Inferior parietal cortex (tissue), 1 donor: Measurements from ENCODE around the gene RPL18.
"Not testable (repeated sequence)": the region's sequence is repeated elsewhere in the genome, so short reads cannot be mapped to it uniquely, and the experiment has no call there.

Experiments
- DNase-seq: peaks from one replicate; pipeline ENCODE4 v3.0.0-alpha.2; 2016; ENCODE audit errors: extremely low spot score

The RPL18 gene

DNA sequence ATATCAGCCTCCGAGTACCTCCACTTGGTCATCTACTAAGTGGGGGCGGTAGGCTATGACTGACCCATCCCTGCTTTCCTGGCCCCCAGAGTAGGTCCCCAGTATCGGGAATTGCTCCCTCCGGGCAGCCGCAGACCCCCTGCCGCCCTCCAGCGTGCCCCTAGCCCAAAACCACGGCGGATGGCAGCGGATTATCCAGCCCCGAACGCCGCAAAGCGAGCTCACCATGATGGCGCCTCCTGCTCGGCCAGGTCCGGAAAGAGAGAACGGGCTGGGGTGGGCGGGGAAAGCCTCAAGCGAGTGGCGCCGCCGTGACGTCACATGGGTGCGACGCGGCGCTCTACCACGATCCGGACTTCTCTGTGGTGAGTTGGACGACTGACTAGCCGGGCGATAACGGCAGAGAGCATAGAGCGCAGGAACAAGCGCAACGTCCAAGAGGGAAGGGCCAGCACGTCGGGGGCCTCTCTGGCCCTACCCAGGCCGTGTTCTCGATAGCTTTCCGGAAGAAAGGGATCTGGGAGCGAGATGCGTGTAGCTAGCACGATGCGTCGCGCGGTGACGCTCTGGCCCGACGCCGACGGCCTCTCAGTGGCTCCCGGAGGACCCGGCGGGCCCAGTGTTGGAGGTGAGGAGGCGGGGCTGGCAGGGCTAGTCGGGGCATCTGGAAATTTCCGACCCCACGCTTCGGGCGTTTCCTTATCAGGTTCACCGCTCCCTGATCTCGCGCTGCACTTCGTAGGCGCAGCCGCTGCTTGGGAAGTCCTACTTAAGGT, at the start of gene RPL18, which contains the start of gene SPHK2:
TSS of gene RPL18 (minus strand) at position 263 of the 776 bp plus-strand sequence. CDS start at position 228, 35 bp downstream.
TSS of gene SPHK2 (plus strand) at position 591 of the 776 bp plus-strand sequence. CDS start 1,009 bp downstream, outside the sequence.
- DNase-seq: peak; percentile 98

DNA sequence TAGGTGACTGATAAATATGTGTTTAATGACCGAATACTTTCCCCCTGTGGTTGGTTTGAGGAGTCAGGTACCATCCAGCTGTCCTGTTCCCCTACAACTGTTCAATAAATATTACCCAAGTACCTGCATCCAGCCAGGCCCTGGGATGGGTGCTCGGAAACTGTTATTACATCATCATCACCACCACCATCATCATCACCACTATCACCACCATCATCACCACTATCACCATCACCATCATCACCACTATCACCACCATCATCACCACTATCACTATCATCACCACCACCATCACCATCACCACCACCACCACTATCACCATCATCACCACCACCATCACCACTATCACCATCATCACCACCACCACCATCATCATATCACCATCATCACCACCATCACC, 49.8 kb upstream of the RPL18 start:
- DNase-seq: no peak

DNA sequence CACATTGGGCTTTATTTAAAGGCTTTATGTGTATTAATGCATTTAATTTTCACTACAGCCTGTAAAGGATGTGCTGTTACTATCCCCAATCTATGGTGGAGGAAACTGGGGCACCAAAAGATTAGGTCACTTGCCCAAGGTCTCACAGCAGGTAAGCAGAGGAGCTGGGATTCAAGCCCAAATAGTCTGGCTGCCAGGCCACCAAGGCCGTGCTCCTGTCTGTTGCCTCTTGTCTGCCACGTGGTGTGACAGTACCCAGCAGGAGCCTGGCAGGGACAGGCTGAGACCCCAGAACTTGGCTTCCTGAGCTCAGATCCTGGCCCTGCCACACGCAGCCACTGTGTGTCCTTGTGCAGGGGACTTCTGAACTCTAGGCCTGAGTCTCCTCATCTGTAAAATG, 49.4 kb upstream of the RPL18 start:
- no peak for DNase-seq

GRCh38 chr19:48665786-48666185, 46.8 kb upstream of the RPL18 start:
- no peak for DNase-seq

DNA sequence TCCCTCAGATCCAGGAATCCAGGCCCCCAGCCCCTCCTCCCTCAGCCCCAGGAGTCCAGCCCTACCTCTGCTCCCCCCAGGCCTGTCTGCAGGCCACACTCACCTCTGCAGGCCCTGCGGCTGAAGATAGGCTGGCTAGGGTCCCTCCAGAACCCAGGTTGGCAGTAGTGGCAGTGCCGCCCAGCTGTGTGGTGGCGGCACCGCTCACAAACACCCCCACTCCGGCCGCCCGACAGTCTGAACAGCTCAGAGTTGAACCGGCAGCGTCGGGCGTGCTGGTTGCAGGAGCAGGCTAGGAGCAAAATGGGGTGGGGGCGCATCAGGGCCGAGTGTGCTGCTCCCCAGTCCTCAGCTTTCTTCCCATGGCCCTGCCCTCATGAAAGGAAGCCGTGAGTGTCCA, 45.5 kb upstream of the RPL18 start:
- no peak for DNase-seq

DNA sequence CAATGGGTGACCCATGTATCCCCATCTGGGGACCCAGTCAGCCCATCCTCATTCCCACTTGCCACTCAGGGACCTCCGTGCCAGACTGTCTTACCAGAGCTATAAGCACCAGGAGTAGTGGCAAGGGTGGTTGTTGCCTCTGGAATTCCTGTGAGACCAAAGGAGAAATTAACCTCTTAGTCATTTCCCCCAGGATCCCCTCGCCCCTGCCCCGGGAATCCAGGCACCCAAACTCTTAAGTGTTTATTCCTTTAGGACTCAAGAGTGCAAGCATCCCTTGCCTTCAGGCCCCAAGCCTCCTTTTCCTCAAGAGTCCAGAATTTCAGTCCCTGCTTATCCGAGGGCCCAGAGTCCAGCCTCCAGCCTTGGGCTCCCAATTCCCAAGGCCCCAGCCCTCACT, 44.7 kb upstream of the RPL18 start:
- no peak for DNase-seq

DNA sequence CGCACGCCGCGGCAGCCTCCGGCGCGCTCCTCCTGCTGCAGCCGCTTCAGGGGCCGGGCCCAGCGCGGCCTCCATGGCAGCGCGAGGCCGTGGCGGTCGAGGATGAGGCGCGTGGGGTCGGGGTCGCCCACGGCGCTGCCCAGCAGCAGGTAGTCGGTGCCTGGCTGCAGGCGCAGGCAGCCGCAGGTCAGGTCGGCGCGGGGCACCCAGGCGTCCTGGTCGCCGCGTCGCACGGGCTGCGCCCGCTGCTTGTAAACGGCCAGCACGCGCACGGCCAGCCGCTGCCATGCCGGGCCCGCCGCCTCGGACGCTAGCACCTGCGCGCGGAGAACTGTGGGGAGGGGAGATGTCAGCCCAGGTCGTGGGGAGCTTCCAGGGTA, 42.7 kb upstream of the RPL18 start:
- no peak for DNase-seq

- peak; percentile 88 for DNase-seq
Measured at GRCh38 chr19:48660852-48661710, 42.1 kb upstream of the RPL18 start.

DNA sequence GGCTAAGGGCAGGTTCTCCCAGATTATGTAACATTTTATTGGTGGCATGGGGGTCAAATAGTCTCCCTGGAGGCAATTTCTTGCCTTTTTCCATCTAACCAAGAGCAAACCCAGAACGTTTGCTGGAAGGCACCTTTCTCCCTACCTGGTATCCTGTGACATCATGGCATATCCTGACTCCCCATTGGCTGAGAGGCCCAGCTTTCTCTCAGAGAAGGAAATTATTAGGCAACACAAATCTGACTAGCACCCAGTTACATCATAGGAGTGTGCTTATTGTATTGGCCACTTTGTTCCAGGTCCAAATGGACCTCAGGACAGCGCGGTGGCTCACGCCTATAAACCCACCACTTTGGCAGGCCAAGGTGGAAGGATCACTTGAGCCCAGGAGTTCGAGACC, 40.8 kb upstream of the RPL18 start:
- no peak for DNase-seq

DNA sequence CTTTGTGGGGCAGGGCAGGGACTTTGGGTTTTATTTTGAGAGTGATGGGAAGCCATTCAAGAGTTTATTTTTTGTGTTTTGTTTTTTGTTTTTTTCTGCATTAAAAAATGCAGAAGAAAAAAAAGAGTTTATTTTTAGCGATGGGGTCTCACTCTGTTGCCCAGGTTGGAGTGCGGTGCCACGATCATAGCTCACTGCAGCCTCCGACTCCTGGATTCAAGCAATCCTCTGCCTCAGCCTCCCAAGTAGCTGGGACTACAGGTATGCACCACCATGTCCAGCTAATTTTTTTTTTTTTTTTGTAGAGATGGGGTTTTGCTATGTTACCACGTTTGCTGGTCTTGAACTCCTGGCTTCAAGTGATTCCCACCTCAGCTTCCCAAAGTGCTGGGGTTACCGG, 39.5 kb upstream of the RPL18 start:
- DNase-seq: no peak

DNA sequence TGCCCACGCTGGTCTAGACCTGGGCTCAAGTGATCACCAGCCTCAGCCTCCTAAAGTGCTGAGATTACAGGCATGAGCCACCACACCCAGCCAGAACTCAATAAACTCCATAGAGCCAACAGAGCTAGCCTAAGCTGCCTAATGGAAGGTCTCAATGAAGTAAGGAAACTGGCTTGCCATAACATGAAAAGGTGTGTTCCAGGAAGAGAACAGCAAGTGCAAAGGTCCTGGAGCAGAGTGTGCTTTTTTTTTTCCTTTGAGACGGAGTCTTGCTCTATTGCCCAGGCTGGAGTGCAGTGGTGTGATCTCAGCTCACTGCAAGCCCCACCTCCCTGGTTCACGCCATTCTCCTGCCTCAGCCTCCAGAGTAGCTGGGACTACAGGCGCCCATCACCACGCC, 38.9 kb upstream of the RPL18 start:
- not testable (repeated sequence) for DNase-seq

GRCh38 chr19:48656840-48657474, 38.0 kb upstream of the RPL18 start:
- DNase-seq: no peak

- DNase-seq: no peak
Measured at GRCh38 chr19:48654299-48655059, 35.5 kb upstream of the RPL18 start.

DNA sequence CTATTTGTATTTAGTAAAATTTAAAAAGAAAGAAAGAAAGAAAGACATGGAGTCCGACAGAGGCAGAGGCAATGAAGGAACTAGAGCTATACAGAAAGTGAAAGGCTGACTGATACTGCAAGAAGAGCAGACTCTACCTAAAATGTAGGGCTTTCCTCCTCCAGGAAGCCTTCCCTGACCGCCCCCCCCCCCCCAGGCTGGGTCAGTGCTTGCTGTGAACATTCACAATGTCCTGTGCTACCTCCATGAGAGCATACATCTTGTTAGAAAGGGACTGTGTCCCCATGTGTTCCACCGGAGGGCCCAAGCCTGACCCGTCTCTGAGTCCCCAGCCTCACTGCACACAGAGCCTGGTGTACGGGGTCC, 32.7 kb upstream of the RPL18 start:
- no peak for DNase-seq

DNA sequence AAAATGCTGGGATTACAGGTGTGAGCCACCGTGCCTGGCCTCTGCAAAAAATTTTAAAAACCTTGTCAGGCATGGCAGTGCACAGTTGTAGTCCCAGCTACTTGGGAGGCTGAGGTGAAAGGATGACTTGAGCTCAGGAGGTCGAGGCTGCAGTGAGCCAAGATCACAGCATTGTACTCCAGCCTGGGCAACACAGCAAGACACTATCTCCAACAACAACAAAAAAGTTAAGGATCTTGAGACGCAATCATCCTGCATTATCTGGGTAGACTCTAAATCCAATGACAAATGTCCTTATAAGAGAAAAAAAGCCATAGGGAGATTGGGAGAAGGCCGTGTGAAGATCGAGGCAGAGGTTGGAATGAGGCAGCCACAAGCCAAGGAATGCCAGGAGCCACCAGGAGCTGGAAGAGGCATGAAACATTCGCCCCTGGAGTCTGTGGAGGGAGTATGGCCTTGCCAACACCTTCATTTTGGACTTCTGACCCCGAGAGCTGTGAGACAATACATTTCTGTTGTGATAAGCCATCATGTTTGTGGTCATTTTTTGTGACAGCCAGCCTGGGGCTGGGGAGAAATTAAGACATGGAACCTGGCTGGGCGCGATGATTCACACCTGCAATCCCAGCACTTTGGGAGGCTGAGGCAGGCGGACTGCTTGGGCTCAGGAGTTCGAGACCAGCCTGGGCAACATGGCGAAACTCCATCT, 32.1 kb upstream of the RPL18 start:
- no peak for DNase-seq

- no peak for DNase-seq
Measured at GRCh38 chr19:48648134-48648533, 29.2 kb upstream of the RPL18 start.

GRCh38 chr19:48646722-48647216, 27.8 kb upstream of the RPL18 start:
- no peak for DNase-seq

GRCh38 chr19:48646001-48646721, 27.2 kb upstream of the RPL18 start, which contains the start of gene CA11:
Gene CA11 (minus strand): TSS chr19:48646187. CDS start chr19:48645632, 555 bp downstream.
- DNase-seq: peak; percentile 87

DNA sequence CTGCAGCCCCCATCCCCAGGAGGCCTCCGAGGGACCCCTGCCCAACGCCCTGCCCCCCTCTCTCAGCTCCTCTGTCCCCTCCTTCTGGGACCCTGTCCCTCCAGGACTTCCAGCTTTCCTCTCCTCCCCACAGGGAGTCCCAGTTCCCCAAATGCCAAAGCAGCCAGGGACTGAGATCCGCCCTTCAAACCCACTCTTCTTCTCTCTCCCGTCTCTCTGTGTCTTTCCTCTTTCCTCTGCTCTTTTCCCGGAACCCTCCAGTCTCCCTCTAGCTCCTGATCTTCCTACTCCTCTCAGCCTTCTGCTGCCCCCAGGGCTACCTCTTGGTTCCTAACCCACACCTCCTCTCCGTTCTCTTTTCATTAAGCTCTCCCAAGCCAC, 26.6 kb upstream of the RPL18 start:
- DNase-seq: no peak
